ENCODE measurements around the gene KIF6.

Gene KIF6

GRCh38 chr6:39530201-39530759, 194.9 kb downstream of the KIF6 start (continued):
- TF ChIP-seq ZNF518A (tag by site-specific recombination; conservative IDR thresholded peaks at IDR 0.05; ENCODE audit: low read depth) (0 out of 2 replicates have a peak, but pooled peaks have one; percentile 21), ZNF704 (tag by site-specific recombination; IDR thresholded peaks at IDR 0.05) (no peak), PRDM10 (tag by site-specific recombination; IDR thresholded peaks at IDR 0.05) (peak; percentile 74), GLIS1 (tag by site-specific recombination; IDR thresholded peaks at IDR 0.05) (no peak), ZNF416 (tag by site-specific recombination; IDR thresholded peaks at IDR 0.05) (no peak), ZNF280C (tag by site-specific recombination; IDR thresholded peaks at IDR 0.05) (no peak), ZNF335 (tag by site-specific recombination; conservative IDR thresholded peaks at IDR 0.05) (peak; percentile 55; the same call in 1 of the 2 replicates), ZNF473 (tag by site-specific recombination; IDR thresholded peaks at IDR 0.05) (no peak), ZNF175 (tag by site-specific recombination; IDR thresholded peaks at IDR 0.05) (no peak), ZNF202 (tag by site-specific recombination; IDR thresholded peaks at IDR 0.05; ENCODE audit: borderline replicate concordance) (no peak), ZNF660 (tag by site-specific recombination; IDR thresholded peaks at IDR 0.05) (peak; percentile 77; the same call in 1 of the 2 replicates), ZNF148 (tag by site-specific recombination; IDR thresholded peaks at IDR 0.05; ENCODE audit: borderline replicate concordance) (no peak), PRDM1 (tag by site-specific recombination; IDR thresholded peaks at IDR 0.05) (0 out of 2 replicates have a peak, but pooled peaks have one; percentile 14), ZBTB7A (tag by site-specific recombination; IDR thresholded peaks at IDR 0.05; ENCODE audit: low read depth) (no peak), ZBTB1 (tag by site-specific recombination; IDR thresholded peaks at IDR 0.05) (no peak), ZNF248 (tag by site-specific recombination; IDR thresholded peaks at IDR 0.05) (no peak), ZSCAN4 (tag by site-specific recombination; IDR thresholded peaks at IDR 0.05) (no peak), ZBTB21 (tag by site-specific recombination; IDR thresholded peaks at IDR 0.05) (no peak)
